GM23338 (cell line): Measurements from ENCODE around the gene HOXD4. TPM values are rescaled to one million over a fixed set of nuclear protein-coding genes. Genes with fewer than 3 reads are reported as not detected.
A peak's percentile ranks its signal among the peaks of the same experiment; 100 is the strongest.

Experiments
- ATAC-seq: fragments of 200-7000 bp; cut with Tn5 transposase; 3 replicates; pipeline ENCODE4 v1.9.1; 2020
- DNase-seq: peaks from one replicate; pipeline ENCODE4 v3.0.0-alpha.2; 2015; ENCODE audit warnings: low spot score
- H2AFZ ChIP-seq: fragments of 200-600 bp; sonication (generic); 2 replicates; pipeline ENCODE4 v1.8.0; 2016; ENCODE audit warnings: antibody characterized with exemption, mild to moderate bottlenecking, moderate library complexity
- H3F3A ChIP-seq: fragments of 200-600 bp; sonication (generic); replicated peaks from 2 replicates; pipeline ENCODE4 v1.8.0; 2017; ENCODE audit warnings: antibody characterized with exemption, mixed run types, low read depth
- H3K27ac ChIP-seq: fragments of 200-600 bp; sonication (generic); 2 replicates; pipeline ENCODE4 v1.6.1; 2016; ENCODE audit warnings: low read depth
- H3K27me3 ChIP-seq: fragments of 200-600 bp; sonication (generic); 2 replicates; pipeline ENCODE4 v1.8.0; 2016; ENCODE audit warnings: mild to moderate bottlenecking, mixed run types, moderate library complexity; ENCODE audit not compliant: insufficient read depth
- H3K36me3 ChIP-seq: fragments of 200-600 bp; sonication (generic); 2 replicates; pipeline ENCODE4 v1.8.0; 2016; ENCODE audit warnings: mild to moderate bottlenecking; ENCODE audit not compliant: insufficient read depth
- H3K4me1 ChIP-seq: fragments of 200-600 bp; sonication (generic); 2 replicates; pipeline ENCODE4 v1.8.0; 2016; ENCODE audit warnings: mild to moderate bottlenecking, moderate library complexity; ENCODE audit not compliant: insufficient read depth
- H3K4me2 ChIP-seq: fragments of 200-600 bp; sonication (generic); 2 replicates; pipeline ENCODE4 v1.7.1; 2017; ENCODE audit warnings: mixed run types
- H3K4me3 ChIP-seq: fragments of 200-600 bp; sonication (generic); 2 replicates; pipeline ENCODE4 v1.6.1; 2016; ENCODE audit warnings: mixed run types
- H3K79me2 ChIP-seq: fragments of 200-600 bp; sonication (generic); replicated peaks from 2 replicates; pipeline ENCODE4 v1.8.0; 2017; ENCODE audit warnings: mild to moderate bottlenecking; ENCODE audit not compliant: insufficient read depth
- H3K9me2 ChIP-seq: fragments of 200-600 bp; sonication (generic); 2 replicates; pipeline ENCODE4 v1.8.0; 2017; ENCODE audit not compliant: insufficient read depth
- H4K20me1 ChIP-seq: fragments of 200-600 bp; sonication (generic); replicated peaks from 2 replicates; pipeline ENCODE4 v1.8.0; 2017; ENCODE audit warnings: mild to moderate bottlenecking; ENCODE audit not compliant: insufficient read depth
- H3K27ac Mint-ChIP-seq: 2 replicates; pipeline ENCODE4 v1.8.0; 2020; ENCODE audit warnings: inconsistent platforms, mild to moderate bottlenecking, moderate library complexity, mixed read lengths
- H3K27me3 Mint-ChIP-seq: 3 replicates; pipeline ENCODE4 v1.8.0; 2022; ENCODE audit warnings: low read depth, mild to moderate bottlenecking, moderate library complexity, mixed read lengths, inconsistent platforms; ENCODE audit not compliant: insufficient read depth, poor library complexity
- H3K36me3 Mint-ChIP-seq: 3 replicates; pipeline ENCODE4 v1.8.0; 2021; ENCODE audit warnings: low read depth, mild to moderate bottlenecking, inconsistent platforms, moderate library complexity, mixed read lengths
- H3K4me1 Mint-ChIP-seq: 3 replicates; pipeline ENCODE4 v1.8.0; 2020; ENCODE audit warnings: mild to moderate bottlenecking, inconsistent platforms, mixed read lengths
- H3K4me3 Mint-ChIP-seq: 3 replicates; pipeline ENCODE4 v1.8.0; 2021; ENCODE audit warnings: moderate library complexity, mild to moderate bottlenecking, inconsistent platforms, mixed read lengths
- H3K9me3 Mint-ChIP-seq: 3 replicates; pipeline ENCODE4 v1.8.0; 2020; ENCODE audit warnings: moderate library complexity, mild to moderate bottlenecking, inconsistent platforms, mixed read lengths
- CREB1 ChIP-seq: fragments of 250-450 bp; sonication (Bioruptor Pico); IDR thresholded peaks from 2 replicates; pipeline ENCODE4 v1.5.0; 2020; ENCODE audit warnings: low read depth, mild to moderate bottlenecking, moderate library complexity
- CTCF ChIP-seq, 2 experiments: fragments of 200-600 bp in 1 of 2; sonication (generic) in 1 of 2; conservative IDR thresholded peaks; 2 replicates each; pipeline versions ENCODE4 v1.5.1 to v1.6.1; 2016 to 2017; ENCODE audit warnings: antibody characterized with exemption in 2 of 2, low read depth in 2 of 2, mild to moderate bottlenecking in 2 of 2, moderate library complexity in 1 of 2
- ETS1 ChIP-seq: IDR thresholded peaks from 2 replicates; pipeline ENCODE4 v1.6.1; 2016; ENCODE audit warnings: antibody characterized with exemption
- EZH2 ChIP-seq: fragments of 200-600 bp; sonication (generic); IDR thresholded peaks from one replicate; pipeline ENCODE4 v1.8.0; 2017; ENCODE audit warnings: antibody characterized with exemption, mild to moderate bottlenecking, low read depth; ENCODE audit not compliant: unreplicated experiment
- EZH2phosphoT487 ChIP-seq: fragments of 200-600 bp; sonication (generic); IDR thresholded peaks from one replicate; pipeline ENCODE4 v1.8.1; 2018; ENCODE audit warnings: antibody characterized with exemption; ENCODE audit not compliant: unreplicated experiment
- JUNB ChIP-seq: IDR thresholded peaks from one replicate; pipeline ENCODE4 v1.6.1; 2016; ENCODE audit warnings: antibody characterized with exemption; ENCODE audit not compliant: unreplicated experiment
- NANOG ChIP-seq: IDR thresholded peaks from 2 replicates; pipeline ENCODE4 v1.6.1; 2016; ENCODE audit warnings: antibody characterized with exemption, borderline replicate concordance
- POLR2AphosphoS5 ChIP-seq: IDR thresholded peaks from 2 replicates; pipeline ENCODE4 v1.6.1; 2016; ENCODE audit warnings: antibody characterized with exemption, low read depth
- REST ChIP-seq: IDR thresholded peaks from one replicate; pipeline ENCODE4 v1.6.1; 2018; ENCODE audit warnings: antibody characterized with exemption; ENCODE audit not compliant: unreplicated experiment
- STAT1 ChIP-seq: IDR thresholded peaks from one replicate; pipeline ENCODE4 v1.6.1; 2016; ENCODE audit warnings: antibody characterized with exemption; ENCODE audit not compliant: unreplicated experiment
- ZNF114 ChIP-seq: fragments of 250-450 bp; sonication (Bioruptor Pico); IDR thresholded peaks from 2 replicates; pipeline ENCODE4 v1.5.0; 2020; ENCODE audit warnings: mild to moderate bottlenecking, moderate library complexity
- ZNF331 ChIP-seq: fragments of 250-450 bp; sonication (Bioruptor Pico); IDR thresholded peaks from 2 replicates; pipeline ENCODE4 v1.5.0; 2020; ENCODE audit warnings: low read depth, mild to moderate bottlenecking, moderate library complexity
- ZNF462 ChIP-seq: fragments of 250-450 bp; sonication (Bioruptor Pico); IDR thresholded peaks from 2 replicates; pipeline ENCODE4 v1.5.0; 2020; ENCODE audit warnings: mild to moderate bottlenecking, moderate library complexity
- polyA plus RNA-seq: library from polyadenylated mRNA; unstranded; fragments of >200 nt; fragmentation: Nextera tagmentation; extraction: Ambion mirVana; gene quantifications from 2 replicates; pipeline ENCODE4 v1.2.1, GENCODE V29; 2016
- total RNA-seq: library from RNA; depleted of rRNA; stranded (reverse); fragments of >200 nt; shearing (Covaris generic); gene quantifications from 2 replicates; pipeline ENCODE4 v1.2.3, GENCODE V29; 2014

HOXD4 gene
- total and polyA plus RNA-seq, 2 experiments from 2014 or later: not detected

GRCh38 chr2:176120364-176121189 lies 30.8 kb upstream of the HOXD4 start:
- peaks cover 99% of the 10 kb centered on the region for H3K27me3 Mint-ChIP-seq
- no peaks in the 10 kb centered on the region for H3K79me2 ChIP-seq
- H3K36me3 ChIP-seq: no peaks in the 10 kb centered on the region
- H3K27ac ChIP-seq: no peak overlapping the region
- H3K4me1 ChIP-seq: peaks cover 19% of the 10 kb centered on the region
- no peak overlapping the region for H3K27ac Mint-ChIP-seq
- H4K20me1 ChIP-seq: peaks cover 27% of the 10 kb centered on the region
- peak overlapping the region; percentile 26 for H3K4me3 ChIP-seq
- H3K4me3 Mint-ChIP-seq: no peak overlapping the region
- peaks cover 35% of the 10 kb centered on the region; the same call in 1 of the 2 replicates for H3F3A ChIP-seq
- no peak for DNase-seq
- H3K4me1 Mint-ChIP-seq: peaks cover 14% of the 10 kb centered on the region
- peaks cover 24% of the 10 kb centered on the region for H3K9me3 Mint-ChIP-seq
- peaks cover 8% of the 10 kb centered on the region; the same call in 2 of the 3 replicates for H3K36me3 Mint-ChIP-seq
- H3K9me2 ChIP-seq: no peaks in the 10 kb centered on the region
- no peak overlapping the region for H2AFZ ChIP-seq
- ATAC-seq: no peak
- peak overlapping the region; percentile 32; the same call in 1 of the 2 replicates for H3K4me2 ChIP-seq
- peaks cover 100% of the 10 kb centered on the region for H3K27me3 ChIP-seq
- TF ChIP-seq ZNF462 (CRISPR knock-in tag): no peak
- TF ChIP-seq EZH2: peak; percentile 79
- no peak for TF ChIP-seq STAT1
- TF ChIP-seq EZH2phosphoT487: peak; percentile 47
- no peak for TF ChIP-seq REST
- TF ChIP-seq JUNB: no peak
- no peak for TF ChIP-seq ZNF331
- TF ChIP-seq NANOG: no peak
- TF ChIP-seq CREB1 (CRISPR knock-in tag): no peak
- peak in 1 of 2 experiments; percentile 27; a peak in 1 of 4 replicates for TF ChIP-seq CTCF (conservative IDR thresholded peaks at IDR 0.05; ENCODE audit: low read depth in 2 of 2)
- no peak for TF ChIP-seq POLR2AphosphoS5
- TF ChIP-seq ETS1: no peak
- no peak for TF ChIP-seq ZNF114 (CRISPR knock-in tag)
